ENCODE data around the gene LCE2B. TPM values are rescaled to one million over a fixed set of nuclear protein-coding genes. Genes with fewer than 3 reads are reported as not detected.
"Not testable (repeated sequence)": the region's sequence is repeated elsewhere in the genome, so short reads cannot be mapped to it uniquely, and the experiment has no call there.

LCE2B gene, protein sequence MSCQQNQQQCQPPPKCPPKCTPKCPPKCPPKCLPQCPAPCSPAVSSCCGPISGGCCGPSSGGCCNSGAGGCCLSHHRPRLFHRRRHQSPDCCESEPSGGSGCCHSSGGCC
- not detected for total RNA-seq
- long read RNA-seq, donor 1, result 0 reads
- long read RNA-seq, donor 2, result 0 reads

DNA sequence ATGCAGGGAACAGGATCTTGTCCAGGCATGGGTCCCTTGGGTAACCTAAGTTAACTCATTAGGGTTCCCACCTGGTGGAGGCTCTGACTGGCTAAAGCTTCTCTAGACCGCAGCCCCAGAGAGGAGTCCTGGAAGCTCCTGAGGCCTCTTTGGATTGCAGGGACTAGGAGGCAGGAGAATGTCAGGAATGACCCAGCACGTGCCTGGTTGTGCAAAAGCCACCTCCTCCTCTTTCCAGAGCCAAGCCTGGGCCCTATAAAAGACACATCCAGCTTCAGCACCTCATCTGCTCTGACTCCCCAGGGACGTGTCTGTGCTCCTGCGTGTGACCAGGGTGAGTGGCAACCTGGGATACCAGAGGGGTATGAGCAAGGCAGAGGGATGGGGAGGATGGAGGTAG lies at the start of gene LCE2B:
LCE2B (plus strand) TSS at position 301 of the 400 bp plus-strand sequence. CDS start 721 bp downstream, outside the sequence.
- DNase-seq (ENCODE audit: low spot score); intact Hi-C loops (cut with DNase I): not testable (repeated sequence)

DNA sequence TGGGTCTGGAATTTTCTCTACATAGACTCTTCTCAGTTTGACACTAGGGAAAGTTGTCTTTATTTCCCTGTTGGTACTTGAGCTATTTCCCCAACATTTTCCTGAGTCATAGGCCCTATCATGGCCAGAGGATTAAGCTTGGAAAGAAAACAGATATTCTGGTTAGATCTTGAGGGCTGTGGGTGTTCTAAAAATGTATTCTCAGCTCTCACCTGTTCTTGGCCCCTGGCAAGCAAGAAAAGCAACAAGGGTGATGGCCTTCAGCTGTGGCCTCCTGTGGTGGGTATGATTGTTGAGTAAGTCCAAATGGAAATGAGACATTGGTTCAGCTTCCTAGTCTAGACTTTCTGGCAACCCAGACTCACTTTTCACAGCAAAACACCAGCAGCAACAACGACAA lies 45.6 kb upstream of the LCE2B start:
- DNase-seq (ENCODE audit: low spot score), result no peak
- intact Hi-C loops (cut with DNase I), result no loop called here

DNA sequence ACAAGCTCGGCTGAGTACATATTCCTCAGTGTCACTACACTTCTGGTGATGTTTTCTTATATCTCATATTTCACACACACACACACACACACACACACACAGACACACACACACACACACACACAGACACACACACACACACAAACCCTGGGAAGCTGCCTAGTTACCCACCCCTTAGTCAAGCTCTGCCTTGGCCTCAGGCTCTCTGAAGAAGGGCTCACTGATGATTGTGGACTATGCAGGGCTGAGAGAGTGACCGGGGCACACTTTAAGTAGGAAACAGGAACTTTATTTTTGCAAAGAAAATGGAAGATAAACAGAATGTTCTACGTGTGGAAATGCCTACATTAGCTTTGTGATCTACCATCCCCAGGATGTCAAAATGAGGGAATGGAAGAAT lies 42.0 kb upstream of the LCE2B start:
- DNase-seq (ENCODE audit: low spot score), result no peak
- intact Hi-C loops (cut with DNase I), result no loop called here

DNA sequence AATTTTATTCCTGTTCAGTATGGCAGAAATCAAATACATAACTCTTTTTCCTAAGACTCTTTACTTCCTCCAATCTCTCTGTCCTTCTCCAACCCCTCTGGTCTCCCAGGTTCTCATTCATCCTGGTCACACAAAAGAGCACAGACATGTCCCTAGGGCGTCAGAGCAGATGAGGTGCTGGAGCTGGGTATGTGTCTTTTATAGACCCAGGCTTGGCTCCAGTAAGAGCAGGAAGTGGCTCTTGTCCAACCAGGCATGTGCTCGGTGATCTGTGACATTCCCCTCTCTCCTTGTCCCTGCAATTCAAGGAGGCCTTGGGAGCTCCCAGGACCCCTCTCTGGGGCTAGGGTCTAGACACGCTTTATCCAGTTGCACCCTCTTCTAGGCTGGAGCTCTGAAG lies 40.8 kb upstream of the LCE2B start:
- no peak for DNase-seq (ENCODE audit: low spot score)
- intact Hi-C loops (cut with DNase I), result no loop called here

DNA sequence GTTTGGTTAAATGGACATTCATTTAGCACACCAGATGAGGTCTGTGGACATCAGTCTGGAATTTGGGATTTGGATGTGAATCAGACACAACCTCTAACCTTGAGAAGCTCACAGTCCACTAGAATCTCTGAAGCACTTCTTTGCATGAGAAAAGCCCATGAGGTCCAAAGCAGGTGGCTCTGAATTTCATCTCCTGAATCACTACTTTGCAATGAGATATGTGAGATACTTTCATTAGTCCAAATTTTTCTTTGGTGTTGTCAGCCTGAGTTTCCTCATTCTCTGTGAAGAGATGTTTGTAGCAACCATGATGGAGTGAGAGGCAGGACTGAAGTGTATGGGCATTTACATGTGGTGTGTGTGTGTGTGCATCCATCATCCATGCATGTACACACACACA lies 39.3 kb upstream of the LCE2B start:
- DNase-seq (ENCODE audit: low spot score), result no peak

DNA sequence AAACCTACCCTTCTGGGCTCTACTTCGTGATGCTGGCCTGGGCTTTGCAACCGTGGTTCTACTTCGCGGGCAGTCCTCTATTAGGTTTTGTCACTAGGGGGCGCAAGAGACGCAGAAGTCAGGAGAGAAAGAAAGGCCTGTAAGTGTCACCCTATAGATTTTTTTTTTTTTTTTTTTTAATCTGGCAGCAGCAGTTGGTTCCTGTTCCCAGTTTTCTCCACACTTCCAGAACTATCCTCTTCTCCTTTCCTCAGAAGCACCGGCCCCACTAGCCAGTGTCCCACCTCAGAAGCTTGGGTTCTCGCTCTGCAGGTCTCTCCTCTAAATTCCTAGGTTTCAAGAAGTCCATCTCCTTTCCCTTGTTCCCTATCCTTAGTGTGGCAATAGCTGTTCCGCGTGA lies 31.8 kb upstream of the LCE2B start:
- no peak for DNase-seq (ENCODE audit: low spot score)
- intact Hi-C loops (cut with DNase I), result no loop called here

More for the DNA sequence above, 39.3 kb upstream of the LCE2B start:
- intact Hi-C loops (cut with DNase I), result no loop called here

DNA sequence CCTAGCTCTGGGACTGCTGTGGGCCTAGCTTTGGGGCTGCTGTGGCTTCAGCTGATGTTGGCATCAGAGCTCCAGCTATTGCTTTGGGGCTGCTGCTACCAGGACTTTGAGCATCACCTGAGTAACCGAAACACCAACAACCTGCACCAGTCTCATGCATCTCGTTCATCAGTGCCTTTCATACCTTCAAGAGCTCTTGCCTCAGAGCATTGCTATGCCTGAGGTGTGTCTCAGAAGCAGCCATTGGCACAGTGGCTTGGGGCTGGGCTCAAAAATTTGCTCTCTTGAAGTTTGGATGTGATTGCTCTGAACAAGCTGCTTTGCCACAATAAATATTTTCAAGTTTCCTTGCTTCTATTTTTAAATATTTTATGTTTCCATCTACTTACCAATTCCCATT lies 29.5 kb upstream of the LCE2B start:
- intact Hi-C loops (cut with DNase I), result no loop called here

DNA sequence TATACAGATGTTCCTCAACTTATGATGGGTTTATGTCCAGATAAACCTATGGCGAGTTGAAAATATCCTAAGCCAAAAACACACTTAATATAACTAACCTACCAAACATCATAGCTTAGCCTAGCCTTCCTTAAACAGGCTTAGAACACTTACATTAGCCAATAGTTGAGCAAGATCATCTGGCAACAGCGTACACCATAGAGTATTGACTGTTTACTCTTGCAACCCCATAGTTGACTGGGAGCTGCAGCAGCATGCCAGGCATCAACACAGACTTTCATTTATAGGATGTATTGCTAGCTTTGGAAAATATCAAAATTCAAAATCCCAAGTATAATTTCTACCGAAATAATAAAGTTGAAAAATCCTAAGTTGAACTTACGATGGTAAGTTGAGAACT lies 28.2 kb upstream of the LCE2B start:
- DNase-seq (ENCODE audit: low spot score), result no peak
- intact Hi-C loops (cut with DNase I), result no loop called here

More for the DNA sequence above, 29.5 kb upstream of the LCE2B start:
- no peak for DNase-seq (ENCODE audit: low spot score)

DNA sequence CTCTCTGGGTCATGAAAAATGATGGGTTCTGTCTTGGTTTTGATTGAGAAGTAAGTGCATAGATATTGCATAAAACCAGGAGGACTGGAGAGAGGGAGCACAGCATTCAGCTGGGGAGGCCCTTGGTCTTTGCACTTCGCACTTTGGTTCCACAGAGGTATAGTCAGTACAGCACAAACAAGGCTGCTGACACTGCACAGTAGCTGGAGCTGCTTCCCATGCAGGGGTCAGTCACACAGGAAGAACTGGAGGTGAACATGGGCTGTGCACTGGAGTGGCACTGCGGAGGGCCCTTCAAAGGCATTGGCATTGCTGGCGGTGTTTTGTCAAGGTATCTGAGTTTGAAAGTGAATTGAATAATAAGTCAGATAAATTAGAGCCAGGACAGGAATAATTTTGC lies 27.3 kb upstream of the LCE2B start:
- intact Hi-C loops (cut with DNase I), result no loop called here
- no peak for DNase-seq (ENCODE audit: low spot score)

DNA sequence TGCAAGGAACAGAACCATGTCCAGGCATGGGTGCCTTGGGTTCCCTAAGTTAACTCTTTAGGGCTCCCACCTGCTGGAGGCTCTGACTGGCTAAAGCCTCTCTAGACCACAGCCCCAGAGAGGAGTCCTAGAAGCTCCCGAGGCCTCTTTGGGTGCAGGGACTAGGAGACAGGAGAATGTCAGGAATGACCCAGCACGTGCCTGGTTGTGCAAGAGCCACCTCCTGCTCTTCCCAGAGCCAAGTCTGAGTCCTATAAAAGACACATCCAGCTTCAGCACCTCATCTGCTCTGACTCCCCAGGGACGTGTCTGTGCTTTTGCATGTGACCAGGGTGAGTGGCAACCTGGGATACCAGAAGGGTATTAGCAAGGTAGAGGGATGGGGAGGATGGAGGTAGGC lies 22.8 kb upstream of the LCE2B start, which contains the start of gene LCE2D:
LCE2D (plus strand) TSS at position 283 of the 400 bp plus-strand sequence. CDS start 726 bp downstream, outside the sequence.
- DNase-seq (ENCODE audit: low spot score), result no peak
- intact Hi-C loops (cut with DNase I), result no loop called here

DNA sequence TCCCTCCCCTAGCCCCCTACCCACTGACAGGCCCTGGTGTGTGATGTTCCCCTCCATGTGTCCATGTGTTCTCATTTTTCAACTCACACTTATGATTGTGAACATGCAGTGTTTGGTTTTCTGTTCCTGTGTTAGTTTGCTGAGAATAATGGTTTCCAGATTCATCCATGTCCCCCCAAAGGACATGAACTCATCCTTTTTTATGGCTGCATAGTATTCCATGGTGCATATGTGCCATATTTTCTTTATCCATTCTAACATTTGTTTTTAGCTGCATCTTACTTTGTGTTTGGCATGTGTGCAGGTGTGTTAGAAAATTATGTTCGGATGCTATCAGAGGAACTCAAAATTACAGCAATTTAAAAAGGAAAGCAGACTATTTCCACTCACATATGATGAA lies 19.8 kb upstream of the LCE2B start:
- DNase-seq (ENCODE audit: low spot score); intact Hi-C loops (cut with DNase I): not testable (repeated sequence)

DNA sequence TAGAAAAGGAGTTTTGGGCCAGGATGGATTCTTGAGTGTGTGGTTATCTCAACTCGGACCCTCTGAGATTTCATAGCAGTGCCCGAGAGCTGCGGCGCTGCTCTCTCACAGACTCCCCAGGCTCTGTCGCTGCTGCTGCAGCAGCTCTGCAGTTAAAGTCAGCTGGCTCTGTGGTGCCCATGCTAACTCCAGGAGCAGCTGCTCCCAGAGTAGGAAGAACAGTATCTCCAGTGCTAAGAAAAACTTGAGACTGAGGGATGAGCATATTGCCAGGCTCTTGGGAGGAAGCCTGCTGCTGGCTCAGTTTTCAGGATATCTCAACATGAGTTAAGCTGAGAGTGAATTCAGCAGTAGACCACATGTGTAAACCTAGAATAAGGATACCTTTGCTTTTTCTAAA lies 18.3 kb upstream of the LCE2B start:
- DNase-seq (ENCODE audit: low spot score), result no peak
- intact Hi-C loops (cut with DNase I), result no loop called here

DNA sequence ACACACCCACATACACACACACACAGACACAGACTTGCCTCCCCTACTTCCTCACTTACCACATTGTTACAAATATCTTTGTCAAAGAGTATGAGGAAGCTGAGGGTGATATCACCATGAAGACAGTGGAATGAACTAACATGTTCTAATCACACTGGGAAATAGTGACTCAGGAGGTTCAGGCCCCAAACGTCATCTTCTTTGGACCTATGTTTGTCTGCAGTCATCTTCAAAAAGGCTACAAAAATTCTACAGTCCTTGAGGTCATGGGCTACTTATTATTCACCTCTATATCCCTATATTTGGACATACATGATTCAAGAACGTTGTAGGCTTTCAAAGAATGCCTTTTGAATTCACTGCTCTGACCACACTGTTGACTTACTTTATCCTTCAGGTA lies 12.9 kb upstream of the LCE2B start:
- intact Hi-C loops (cut with DNase I), result no loop called here
- DNase-seq (ENCODE audit: low spot score), result no peak

DNA sequence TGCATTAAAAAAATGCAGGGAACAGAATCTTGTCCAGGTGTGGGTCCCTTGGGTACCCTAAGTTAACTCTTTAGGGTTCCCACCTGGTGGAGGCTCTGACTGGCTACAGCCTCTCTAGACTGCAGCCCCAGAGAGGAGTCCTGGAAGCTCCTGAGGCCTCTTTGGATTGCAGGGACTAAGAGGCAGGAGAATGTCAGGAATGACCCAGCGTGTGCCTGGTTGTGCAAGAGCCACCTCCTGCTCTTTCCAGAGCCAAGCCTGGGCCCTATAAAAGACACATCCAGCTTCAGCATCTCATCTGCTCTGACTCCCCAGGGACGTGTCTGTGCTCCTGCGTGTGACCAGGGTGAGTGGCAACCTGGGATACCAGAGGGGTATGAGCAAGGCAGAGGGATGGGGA lies 10.9 kb upstream of the LCE2B start, which contains the start of gene LCE2C:
LCE2C (plus strand) TSS at position 297 of the 400 bp plus-strand sequence. CDS start 737 bp downstream, outside the sequence.
- DNase-seq (ENCODE audit: low spot score); intact Hi-C loops (cut with DNase I): not testable (repeated sequence)

DNA sequence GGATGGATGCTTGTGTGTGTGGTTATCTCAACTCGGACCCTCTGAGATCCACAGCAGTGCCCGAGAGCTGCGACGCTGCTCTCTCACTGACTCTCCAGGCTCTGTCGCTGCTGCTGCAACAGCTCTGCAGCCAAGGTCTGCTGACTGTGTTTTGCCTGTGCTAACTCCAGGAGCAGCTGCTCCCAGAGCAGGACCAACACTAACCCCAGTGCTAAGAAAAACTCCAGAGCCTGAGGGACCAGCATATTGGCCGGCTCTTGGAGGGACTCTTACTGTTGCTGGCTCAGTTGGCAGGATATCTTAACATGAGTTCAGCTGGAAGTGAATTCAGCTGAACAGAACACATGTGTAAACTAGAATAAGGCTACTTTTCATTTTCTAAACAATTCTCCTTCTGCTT lies 6.5 kb upstream of the LCE2B start:
- intact Hi-C loops (cut with DNase I), result no loop called here
- no peak for DNase-seq (ENCODE audit: low spot score)

DNA sequence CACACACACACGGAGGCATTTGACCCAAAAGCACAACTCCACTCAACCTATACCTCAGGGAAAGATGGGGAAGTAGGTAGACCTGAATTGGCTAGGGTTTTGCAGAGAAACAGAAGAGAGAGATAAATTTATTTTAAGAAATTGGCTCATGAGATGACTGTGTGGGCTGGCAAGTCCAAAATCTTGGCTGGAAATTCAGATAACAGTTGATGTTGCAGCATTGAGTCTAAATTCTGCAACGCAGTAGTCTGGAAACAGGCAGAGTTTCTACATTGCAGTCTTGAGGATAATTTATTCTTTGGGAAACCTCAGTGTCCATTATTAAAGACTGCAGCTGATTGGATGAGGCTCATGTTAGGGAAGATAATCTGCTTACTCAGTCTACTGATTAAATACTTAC lies 4.3 kb upstream of the LCE2B start:
- intact Hi-C loops (cut with DNase I), result no loop called here
- no peak for DNase-seq (ENCODE audit: low spot score)

DNA sequence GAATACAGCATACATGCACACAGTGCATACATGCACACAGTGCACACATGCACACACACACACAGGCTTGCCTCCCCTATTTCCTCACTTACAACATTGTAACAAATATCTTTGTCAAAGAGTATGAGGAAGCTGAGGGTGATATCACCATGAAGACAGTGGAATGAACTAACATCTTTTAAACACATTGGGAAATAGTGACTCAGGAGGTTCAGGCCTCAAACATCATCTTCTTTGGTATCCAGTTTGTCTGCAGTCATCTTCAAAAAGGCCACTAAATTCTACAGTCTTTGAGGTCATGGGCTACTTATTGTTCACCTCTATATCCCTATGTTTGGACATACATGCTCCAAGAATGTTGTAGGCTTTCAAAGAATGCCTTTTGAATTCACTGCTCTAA lies 2.1 kb upstream of the LCE2B start:
- DNase-seq (ENCODE audit: low spot score), result no peak
- intact Hi-C loops (cut with DNase I), result no loop called here

DNA sequence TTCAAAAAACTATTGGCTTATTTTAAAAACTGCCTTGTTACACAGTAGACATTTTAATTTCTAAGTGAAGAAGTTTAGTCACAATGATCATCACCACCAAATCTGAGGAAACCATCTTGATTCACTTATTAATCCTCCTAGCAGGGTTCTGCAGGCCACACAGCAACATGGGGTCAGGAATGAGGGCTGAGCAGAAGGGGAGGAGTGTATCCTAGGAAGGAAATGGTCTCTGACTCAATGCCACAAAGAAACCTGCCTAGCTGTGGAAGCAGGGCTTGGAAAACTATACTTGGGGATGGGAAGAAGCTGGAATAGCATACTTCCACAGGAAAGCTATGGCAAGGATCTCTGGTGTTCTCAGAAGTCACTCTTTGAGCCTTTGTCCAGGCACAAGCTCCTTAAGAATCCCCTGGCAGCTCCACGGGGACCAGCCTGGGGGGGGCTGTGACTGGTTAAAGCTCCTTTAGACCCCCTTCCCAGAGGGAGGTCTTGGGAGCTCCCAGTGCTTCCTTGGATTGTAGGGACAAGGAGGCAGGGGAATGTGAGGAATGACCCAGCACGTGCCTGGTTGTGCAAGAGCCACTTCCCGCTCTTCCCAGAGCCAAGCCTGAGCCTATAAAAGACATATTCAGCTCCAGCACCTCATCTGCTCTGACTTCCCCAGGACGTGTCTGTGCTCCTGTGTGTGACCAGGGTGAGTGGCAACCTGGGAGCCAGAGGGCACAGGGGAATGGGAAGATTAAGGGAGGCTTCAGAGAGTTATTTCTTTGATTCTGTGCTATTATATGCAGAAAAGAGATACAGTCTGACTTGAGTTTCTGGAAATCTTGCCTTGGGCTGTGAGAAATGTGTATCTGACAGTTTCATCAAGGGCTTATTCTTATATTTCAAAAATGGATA lies 12.0 kb downstream of the LCE2B start, which contains the start of gene LCE2A:
LCE2A (plus strand) TSS at position 645 of the 900 bp plus-strand sequence. CDS start 557 bp downstream, outside the sequence.
- intact Hi-C loops (cut with DNase I), result no loop called here
- DNase-seq (ENCODE audit: low spot score), result no peak

DNA sequence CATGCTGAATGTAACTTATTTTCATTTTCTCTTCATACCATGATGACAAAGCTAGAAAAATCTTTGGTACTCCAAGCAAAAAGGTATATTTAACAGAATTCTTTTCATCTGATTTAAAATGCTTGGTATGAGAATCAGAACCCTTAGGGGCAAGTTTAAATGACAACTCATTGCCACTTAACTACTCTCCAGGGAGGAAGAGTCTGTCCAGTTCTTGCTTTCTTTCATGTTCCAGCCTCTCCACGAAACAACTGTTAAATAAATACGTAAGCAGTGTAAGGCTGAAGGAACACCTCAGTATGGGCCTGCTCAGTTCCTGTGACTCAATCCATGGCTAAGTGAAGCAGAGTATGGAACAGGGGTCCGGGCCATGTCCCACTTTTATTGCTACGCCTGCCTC lies 13.8 kb downstream of the LCE2B start:
- intact Hi-C loops (cut with DNase I), result no loop called here

DNA sequence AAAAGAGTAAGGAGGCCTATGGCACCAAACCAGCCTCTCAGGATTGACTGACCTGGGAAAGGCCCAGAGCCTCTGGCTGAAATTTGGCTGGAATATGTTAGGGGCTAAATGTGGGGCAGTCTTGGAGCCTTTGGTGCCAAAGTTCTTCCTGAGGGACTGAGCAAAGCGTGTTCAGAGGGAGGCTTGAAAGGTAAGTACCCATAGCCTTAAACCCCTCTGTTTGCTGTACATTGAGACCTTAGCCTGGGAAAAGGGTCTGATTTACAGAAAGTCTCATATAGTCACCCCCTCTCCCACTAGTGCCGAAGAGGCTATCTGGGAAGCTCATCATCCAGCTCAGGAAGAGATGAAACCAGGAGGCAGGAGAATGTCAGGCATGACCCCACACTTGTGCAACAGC lies 21.9 kb downstream of the LCE2B start, which contains the start of gene LCE4A:
LCE4A (plus strand) TSS at position 301 of the 400 bp plus-strand sequence. CDS start 916 bp downstream, outside the sequence.
- intact Hi-C loops (cut with DNase I), result no loop called here
- no peak for DNase-seq (ENCODE audit: low spot score)

More for the DNA sequence above, 13.8 kb downstream of the LCE2B start:
- DNase-seq (ENCODE audit: low spot score), result no peak

All from posterior vena cava (tissue), 2 donors.